ENCODE measurements around the gene THBS2. TPM values are rescaled to one million over a fixed set of nuclear protein-coding genes. Genes with fewer than 3 reads are reported as not detected.

The THBS2 gene
- total RNA-seq, 1 experiment from 2014 or later = 0.39 TPM

DNA sequence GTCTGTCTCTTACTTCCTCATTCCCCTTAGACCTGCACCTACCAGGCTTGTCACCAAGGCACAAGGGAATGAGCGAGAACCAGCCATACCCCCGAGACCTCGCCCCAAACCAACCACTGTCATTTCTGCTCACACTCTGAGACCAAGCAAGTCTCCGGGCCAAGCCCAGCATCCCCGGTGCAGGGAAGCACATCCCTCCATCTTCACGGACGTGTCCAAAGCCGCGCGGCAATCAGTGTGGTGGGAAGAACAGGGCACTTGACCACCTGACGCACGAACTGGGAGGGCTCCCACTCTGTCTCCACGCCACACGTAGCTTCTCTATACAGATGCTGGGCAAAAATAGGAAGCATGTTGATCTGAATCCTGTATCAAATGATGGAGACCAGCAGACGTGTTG is 28.4 kb upstream of the THBS2 start:
- no peaks in the 10 kb centered on the region for H3K9me3 ChIP-seq (ENCODE audit: control insufficient read depth in 1 of 2, insufficient read depth in 1 of 2, low read depth in 1 of 2, low read length in 2 of 2)
- H3K79me2 ChIP-seq (ENCODE audit: insufficient read depth, low read length) = no peaks in the 10 kb centered on the region
- no peaks in the 10 kb centered on the region for H4K20me1 ChIP-seq (ENCODE audit: insufficient read depth)
- ChIA-PET RAD21 (ENCODE audit: low non-redundant PET in 1 of 2, low total read pairs in 2 of 2, uncharacterized antibody in 2 of 2, unreplicated experiment in 2 of 2) (no interaction called here), CTCF (no interaction called here), POLR2A (interaction anchor here (1.1 kb wide), 1 partner anchor 10 kb away, joined by 3 read pairs; no protein-coding TSS in a partner anchor)
- no peaks in the 10 kb centered on the region for H3K4me1 ChIP-seq (ENCODE audit: control insufficient read depth in 1 of 2, insufficient read depth in 2 of 2, low read length in 2 of 2)
- no peaks in the 10 kb centered on the region for H3K36me3 ChIP-seq (ENCODE audit: control insufficient read depth in 1 of 2, insufficient read depth in 2 of 2, low read length in 2 of 2)
- H3K27me3 ChIP-seq (ENCODE audit: insufficient read depth, low read length) = no peaks in the 10 kb centered on the region
- intact Hi-C loops (cut with micrococcal nuclease) = no loop called here
- no peak overlapping the region for H3K9ac ChIP-seq (ENCODE audit: low read length)
- no peaks in the 10 kb centered on the region for H3K9me2 ChIP-seq (ENCODE audit: insufficient read depth)
- H3K27ac ChIP-seq (ENCODE audit: low read depth, low read length) = no peak overlapping the region
- no peak overlapping the region for H3K4me2 ChIP-seq (ENCODE audit: low read length)
- H2AFZ ChIP-seq (ENCODE audit: low read depth, low read length, poor library complexity, severe bottlenecking) = no peak overlapping the region
- TF ChIP-seq FOSL1 (IDR thresholded peaks at IDR 0.05; ENCODE audit: low read depth) = no peak
- no peak for TF ChIP-seq EZH2phosphoT487 (IDR thresholded peaks at IDR 0.05; ENCODE audit: borderline replicate concordance)
- TF ChIP-seq RAD21 (IDR thresholded peaks at IDR 0.05; ENCODE audit: low read depth) = no peak
- TF ChIP-seq, protein P1, sequence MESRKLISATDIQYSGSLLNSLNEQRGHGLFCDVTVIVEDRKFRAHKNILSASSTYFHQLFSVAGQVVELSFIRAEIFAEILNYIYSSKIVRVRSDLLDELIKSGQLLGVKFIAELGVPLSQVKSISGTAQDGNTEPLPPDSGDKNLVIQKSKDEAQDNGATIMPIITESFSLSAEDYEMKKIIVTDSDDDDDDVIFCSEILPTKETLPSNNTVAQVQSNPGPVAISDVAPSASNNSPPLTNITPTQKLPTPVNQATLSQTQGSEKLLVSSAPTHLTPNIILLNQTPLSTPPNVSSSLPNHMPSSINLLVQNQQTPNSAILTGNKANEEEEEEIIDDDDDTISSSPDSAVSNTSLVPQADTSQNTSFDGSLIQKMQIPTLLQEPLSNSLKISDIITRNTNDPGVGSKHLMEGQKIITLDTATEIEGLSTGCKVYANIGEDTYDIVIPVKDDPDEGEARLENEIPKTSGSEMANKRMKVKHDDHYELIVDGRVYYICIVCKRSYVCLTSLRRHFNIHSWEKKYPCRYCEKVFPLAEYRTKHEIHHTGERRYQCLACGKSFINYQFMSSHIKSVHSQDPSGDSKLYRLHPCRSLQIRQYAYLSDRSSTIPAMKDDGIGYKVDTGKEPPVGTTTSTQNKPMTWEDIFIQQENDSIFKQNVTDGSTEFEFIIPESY (IDR thresholded peaks at IDR 0.05; ENCODE audit: extremely low read depth, insufficient replicate concordance, low read length) = no peak
- no peak for TF ChIP-seq EZH2 (IDR thresholded peaks at IDR 0.05)
- no peak for TF ChIP-seq ZNF274 (IDR thresholded peaks at IDR 0.05; ENCODE audit: low read depth, low read length)
- TF ChIP-seq YY1 (IDR thresholded peaks at IDR 0.05; ENCODE audit: extremely low read depth, insufficient replicate concordance, low read depth, low read length) = no peak
- TF ChIP-seq EGR1 (IDR thresholded peaks at IDR 0.05; ENCODE audit: low read depth) = no peak
- TF ChIP-seq SIN3A (IDR thresholded peaks at IDR 0.05; ENCODE audit: low read depth) = no peak
- no peak for TF ChIP-seq SP1 (IDR thresholded peaks at IDR 0.05; ENCODE audit: low read depth)
- no peak for TF ChIP-seq ATF3 (IDR thresholded peaks at IDR 0.05)
- no peak for TF ChIP-seq SRF (IDR thresholded peaks at IDR 0.05; ENCODE audit: low read depth)
- no peak for TF ChIP-seq POLR2AphosphoS5 (IDR thresholded peaks at IDR 0.05; ENCODE audit: low read depth, low read length)
- no peak for TF ChIP-seq CEBPB (IDR thresholded peaks at IDR 0.05; ENCODE audit: low read depth)
- TF ChIP-seq CBX3 (IDR thresholded peaks at IDR 0.05; ENCODE audit: low read depth) = no peak
- TF ChIP-seq JUND (IDR thresholded peaks at IDR 0.05) = no peak
- TF ChIP-seq, protein P2, sequence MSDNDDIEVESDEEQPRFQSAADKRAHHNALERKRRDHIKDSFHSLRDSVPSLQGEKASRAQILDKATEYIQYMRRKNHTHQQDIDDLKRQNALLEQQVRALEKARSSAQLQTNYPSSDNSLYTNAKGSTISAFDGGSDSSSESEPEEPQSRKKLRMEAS (IDR thresholded peaks at IDR 0.05) = no peak
- ATAC-seq (no peak), DNase-seq (ENCODE audit: low read depth, low spot score) (no peak)
- H3K4me3 ChIP-seq (replicated peaks in 1 of 2; ENCODE audit: low read depth in 1 of 2, low read length in 2 of 2) = no peak overlapping the region
- BruUV-seq (replicated peaks) = no TSS peak

Data from HCT116 (cell line).